WTC11 (cell line): Measurements from ENCODE around the gene DNAAF9. TPM values are rescaled to one million over a fixed set of nuclear protein-coding genes. Genes with fewer than 3 reads are reported as not detected.

Experiments
- ATAC-seq: fragments of 200-7000 bp; cut with Tn5 transposase; 2 replicates; pipeline ENCODE4 v1.10.0; 2021; ENCODE audit warnings: mild to moderate bottlenecking, moderate library complexity
- CTCF ChIA-PET: fragments of 300-600 bp; sonication (Branson Sonifier 250); formaldehyde crosslinking; loops from one replicate; lab custom pipeline; 2021; ENCODE audit warnings: antibody characterized with exemption; lab: Charles Lee
- POLR2A ChIA-PET: fragments of 350-600 bp; sonication (Branson Sonifier 250); formaldehyde crosslinking; loops from one replicate; lab custom pipeline; 2021; ENCODE audit warnings: antibody characterized with exemption; lab: Charles Lee
- DNase-seq: peaks from one replicate; pipeline ENCODE4 v3.0.0; 2021; ENCODE audit warnings: low spot score
- H3K27ac Mint-ChIP-seq: 2 replicates; pipeline ENCODE4 v1.8.0; 2021; ENCODE audit warnings: mixed read lengths
- H3K27me3 Mint-ChIP-seq: 2 replicates; pipeline ENCODE4 v1.8.0; 2021; ENCODE audit warnings: low read depth, mild to moderate bottlenecking, moderate library complexity, mixed read lengths
- H3K36me3 Mint-ChIP-seq: 2 replicates; pipeline ENCODE4 v1.8.0; 2021; ENCODE audit warnings: mixed read lengths
- H3K4me1 Mint-ChIP-seq: 2 replicates; pipeline ENCODE4 v1.8.0; 2022; ENCODE audit warnings: mixed read lengths
- H3K4me3 Mint-ChIP-seq: 2 replicates; pipeline ENCODE4 v1.8.0; 2021; ENCODE audit warnings: mild to moderate bottlenecking, moderate library complexity, mixed read lengths
- H3K9me3 Mint-ChIP-seq: 2 replicates; pipeline ENCODE4 v1.8.0; 2021; ENCODE audit warnings: mixed read lengths
- AR ChIP-seq: fragments of 250-450 bp; sonication (Bioruptor Pico); IDR thresholded peaks from 2 replicates; pipeline ENCODE4 v1.9.0; 2021; ENCODE audit warnings: mild to moderate bottlenecking
- CTCF ChIP-seq: fragments of 200-600 bp; IDR thresholded peaks from 2 replicates; pipeline ENCODE4 v1.8.0; 2022; ENCODE audit warnings: antibody characterized with exemption
- FOXJ3 ChIP-seq: sonication (generic); formaldehyde crosslinking; IDR thresholded peaks from 2 replicates; pipeline ENCODE4 v1.9.0; 2021; ENCODE audit warnings: missing genetic modification reagents, mild to moderate bottlenecking, borderline replicate concordance
- FOXP1 ChIP-seq: sonication (generic); formaldehyde crosslinking; IDR thresholded peaks from 2 replicates; pipeline ENCODE4 v1.8.0; 2022; ENCODE audit warnings: missing genetic modification reagents, mild to moderate bottlenecking, moderate library complexity, borderline replicate concordance
- FOXP4 ChIP-seq: sonication (generic); formaldehyde crosslinking; IDR thresholded peaks from 2 replicates; pipeline ENCODE4 v1.8.0; 2022; ENCODE audit warnings: mild to moderate bottlenecking, missing genetic modification reagents
- IRF2 ChIP-seq: sonication (generic); formaldehyde crosslinking; IDR thresholded peaks from 2 replicates; pipeline ENCODE4 v1.8.0; 2022; ENCODE audit warnings: low read depth, missing genetic modification reagents, borderline replicate concordance
- NFATC4 ChIP-seq: fragments of 250-450 bp; sonication (Bioruptor Pico); IDR thresholded peaks from 2 replicates; pipeline ENCODE4 v1.9.0; 2021; ENCODE audit warnings: mild to moderate bottlenecking
- SOX15 ChIP-seq: fragments of 250-450 bp; sonication (Bioruptor Pico); IDR thresholded peaks from 2 replicates; pipeline ENCODE4 v1.9.0; 2021; ENCODE audit warnings: mild to moderate bottlenecking
- TEAD4 ChIP-seq: sonication (generic); formaldehyde crosslinking; IDR thresholded peaks from 2 replicates; pipeline ENCODE4 v1.8.0; 2022; ENCODE audit warnings: mild to moderate bottlenecking, missing genetic modification reagents
- TP53 ChIP-seq: sonication (generic); formaldehyde crosslinking; IDR thresholded peaks from 2 replicates; pipeline ENCODE4 v1.8.1; 2023; ENCODE audit warnings: mild to moderate bottlenecking, missing genetic modification reagents
- ZNF532 ChIP-seq: fragments of 250-450 bp; sonication (Bioruptor Pico); IDR thresholded peaks from 2 replicates; pipeline ENCODE4 v1.9.0; 2021; ENCODE audit warnings: mild to moderate bottlenecking, borderline replicate concordance
- ZNF671 ChIP-seq: fragments of 250-450 bp; sonication (Bioruptor Pico); IDR thresholded peaks from 2 replicates; pipeline ENCODE4 v1.8.0; 2021; ENCODE audit warnings: mild to moderate bottlenecking
- total RNA-seq: library from RNA; stranded (reverse); gene quantifications from 3 replicates; pipeline ENCODE4 v1.2.3, GENCODE V29; 2021
- TF ChIP-seq, protein P1 (sequence below): sonication (generic); formaldehyde crosslinking; IDR thresholded peaks from 2 replicates; pipeline ENCODE4 v1.8.1; 2023; ENCODE audit warnings: mild to moderate bottlenecking, missing genetic modification reagents, moderate library complexity

Gene DNAAF9
- total RNA-seq, 1 experiment from 2014 or later: 6.3 TPM

- TF ChIP-seq ZNF532 (CRISPR knock-in tag) (no peak), TP53 (CRISPR knock-in tag) (no peak), CTCF (no peak), FOXJ3 (CRISPR knock-in tag) (no peak), FOXP4 (CRISPR knock-in tag) (no peak)
Measured at GRCh38 chr20:3398681-3399252, 8.7 kb downstream of the DNAAF9 start (continued).

- peaks cover 12% of the 10 kb centered on the region for H3K9me3 Mint-ChIP-seq
- ATAC-seq (no peak), DNase-seq (no peak)
- no peak overlapping the region for H3K27ac Mint-ChIP-seq
- H3K36me3 Mint-ChIP-seq: peaks cover 11% of the 10 kb centered on the region
- H3K4me3 Mint-ChIP-seq: no peak overlapping the region
- H3K27me3 Mint-ChIP-seq: no peaks in the 10 kb centered on the region
- TF ChIP-seq IRF2 (CRISPR knock-in tag) (no peak), FOXP1 (CRISPR knock-in tag) (no peak), NFATC4 (CRISPR knock-in tag) (no peak), ZNF671 (CRISPR knock-in tag) (no peak), TEAD4 (no peak), AR (CRISPR knock-in tag) (no peak), SOX15 (CRISPR knock-in tag) (no peak)
- TF ChIP-seq, protein P1, sequence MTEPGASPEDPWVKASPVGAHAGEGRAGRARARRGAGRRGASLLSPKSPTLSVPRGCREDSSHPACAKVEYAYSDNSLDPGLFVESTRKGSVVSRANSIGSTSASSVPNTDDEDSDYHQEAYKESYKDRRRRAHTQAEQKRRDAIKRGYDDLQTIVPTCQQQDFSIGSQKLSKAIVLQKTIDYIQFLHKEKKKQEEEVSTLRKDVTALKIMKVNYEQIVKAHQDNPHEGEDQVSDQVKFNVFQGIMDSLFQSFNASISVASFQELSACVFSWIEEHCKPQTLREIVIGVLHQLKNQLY (CRISPR knock-in tag): no peak
- 0 out of 2 replicates have a peak, but pooled peaks cover 3% of the 10 kb centered on the region for H3K4me1 Mint-ChIP-seq
- ChIA-PET CTCF (no interaction called here), POLR2A (no interaction called here)
Measured at GRCh38 chr20:3396492-3396891, 11.0 kb downstream of the DNAAF9 start.
